Pancreas (tissue), 10 donors: ENCODE data around the gene PGM5. TPM values are rescaled to one million over a fixed set of nuclear protein-coding genes. Genes with fewer than 3 reads are reported as not detected.

Source experiments
- ATAC-seq, 4 donors: fragments of 200-7000 bp; cut with Tn5 transposase; one replicate each; pipeline versions ENCODE4 v1.8.0 to v1.9.1; 2020; ENCODE audit warnings: mild to moderate bottlenecking in 4 of 4, moderate library complexity in 4 of 4
- DNase-seq, 6 donors: peaks; one replicate each; pipeline ENCODE4 v3.0.0-alpha.2; 2020
- FAIRE-seq: peaks from 2 replicates; lab custom pipeline; 2012; peaks lifted over from hg19 to GRCh38; lab: Jason Lieb, UNC
- H3K27ac ChIP-seq, 4 donors: fragments of 200-600 bp; sonication (generic); 1 replicate in 3 of 4; 2 replicates in 1 of 4; pipeline versions ENCODE4 v1.5.0 to v1.8.0; 2020
- H3K27me3 ChIP-seq, 4 donors: fragments of 200-600 bp; one replicate each; pipeline ENCODE4 v1.8.0; 2021
- H3K36me3 ChIP-seq, 3 donors: fragments of 200-600 bp; sonication (generic) in 1 of 3; one replicate each; pipeline versions ENCODE4 v1.5.0 to v1.8.0; 2020 to 2021
- H3K4me1 ChIP-seq, 3 donors: fragments of 200-600 bp; one replicate each; pipeline ENCODE4 v1.8.0; 2021
- H3K4me3 ChIP-seq, 4 donors: fragments of 200-600 bp; sonication (generic) in 2 of 4; one replicate each; pipeline versions ENCODE4 v1.5.0 to v1.8.0; 2020 to 2021
- H3K9me3 ChIP-seq, 4 donors: fragments of 200-600 bp; one replicate each; pipeline ENCODE4 v1.8.0; 2021
- CTCF ChIP-seq, 4 donors: fragments of 200-600 bp; sonication (generic) in 3 of 4; IDR thresholded peaks; one replicate each; pipeline versions ENCODE4 v1.5.0 to v1.8.0; 2021; ENCODE audit warnings: antibody characterized with exemption in 4 of 4
- WGBS, 2 donors: extraction: QIAGEN DNeasy Blood & Tissue Kit; methylation state at CpG; one replicate each; pipeline ENCODE4 v1.1.7; 2013; 5-methylcytosine and 5-hydroxymethylcytosine counted together
- intact Hi-C, 3 donors: fragments of 100-400 bp; cut with DNase I; formaldehyde crosslinking; loops; one replicate each; pipeline versions ENCODE4 v1.11.1 to v1.14.2; 2022
- polyA plus RNA-seq, 2 donors: library from polyadenylated mRNA; stranded (reverse); fragments of 200-250 nt; gene quantifications; one replicate each; pipeline ENCODE4 v1.2.3, GENCODE V29; 2013
- total RNA-seq, 6 donors: library from RNA; stranded (reverse); fragmentation: NEBNext Ultra II Directional in 4 of 6; extraction: Animal tissue kit (Norgen Biotek cat#: 25700) in 4 of 6; gene quantifications; one replicate each; pipeline versions ENCODE4 v1.2.1 to v1.2.4, GENCODE V29; 2021 to 2023
- donor health status: healthy with polysubstance abuse.
- donor health status: DM: no; HTN: no; CAD: no; lungs with moderate emphysema.
- donor health status: DM: no; HTN: no; CAD: no.
- donor health status: control.
- donor health status: control.
- donor health status: Bipolar disorder and iron deficiency.
- donor health status: DM: yes; HTN: yes; CAD: no.
- donor health status: DM: no; HTN: no; CAD: no.
- donor health status: DM: no; HTN: no; CAD: no.
- donor health status: DM: yes; HTN: yes; CAD: no.

The PGM5 gene
- total and polyA plus RNA-seq, 8 donors: 1.9 to 4.6 (median 2.3) TPM

GRCh38 chr9:68546596-68547390 lies 190.4 kb downstream of the PGM5 start:
- DNase-seq (no peak), FAIRE-seq (no peak), ATAC-seq (peak in 3 of 4 donors; percentile 34 to 80 (median 79))
- no peaks in the 10 kb centered on the region for H3K36me3 ChIP-seq
- no peaks in the 10 kb centered on the region for H3K9me3 ChIP-seq
- no peaks in the 10 kb centered on the region for H3K4me1 ChIP-seq
- intact Hi-C loops: no loop called here
- H3K4me3 ChIP-seq: no peak overlapping the region
- 76 to 79% methylated on average over 6 of the region's 6 CpGs for WGBS, 2 donors
- peak overlapping the region in 2 of 4 donors; percentile 38 to 41 for H3K27ac ChIP-seq
- H3K27me3 ChIP-seq: no peaks in the 10 kb centered on the region
- TF ChIP-seq CTCF (IDR thresholded peaks at IDR 0.05): no peak

GRCh38 chr9:68547417-68547816 lies 191.0 kb downstream of the PGM5 start:
- FAIRE-seq (no peak), DNase-seq (no peak), ATAC-seq (peak in 2 of 4 donors; percentile 33 to 54)
- peak overlapping the region in 1 of 4 donors; percentile 41 for H3K27ac ChIP-seq
- no peaks in the 10 kb centered on the region for H3K4me1 ChIP-seq
- no peaks in the 10 kb centered on the region for H3K27me3 ChIP-seq
- no peak for TF ChIP-seq CTCF (IDR thresholded peaks at IDR 0.05)
- no peaks in the 10 kb centered on the region for H3K36me3 ChIP-seq
- intact Hi-C loops: no loop called here
- H3K4me3 ChIP-seq: no peak overlapping the region
- H3K9me3 ChIP-seq: no peaks in the 10 kb centered on the region

GRCh38 chr9:68548241-68548640 lies 191.8 kb downstream of the PGM5 start:
- H3K27ac ChIP-seq: peak overlapping the region in 1 of 4 donors; percentile 41
- no peaks in the 10 kb centered on the region for H3K27me3 ChIP-seq
- intact Hi-C loops: no loop called here
- FAIRE-seq (no peak), ATAC-seq (no peak), DNase-seq (no peak)
- no peaks in the 10 kb centered on the region for H3K4me1 ChIP-seq
- no peaks in the 10 kb centered on the region for H3K36me3 ChIP-seq
- TF ChIP-seq CTCF (IDR thresholded peaks at IDR 0.05): no peak
- 44 to 48% methylated on average over 3 of the region's 3 CpGs for WGBS, 2 donors
- H3K4me3 ChIP-seq: no peak overlapping the region
- no peaks in the 10 kb centered on the region for H3K9me3 ChIP-seq

- intact Hi-C loops: no loop called here
- H3K36me3 ChIP-seq: no peaks in the 10 kb centered on the region
- no peaks in the 10 kb centered on the region for H3K4me1 ChIP-seq
- no peak overlapping the region for H3K4me3 ChIP-seq
- H3K27ac ChIP-seq: no peak overlapping the region
- ATAC-seq: peak; percentile 74 to 92 (median 82)
- peak in 1 of 6 donors; percentile 49 for DNase-seq
- H3K27me3 ChIP-seq: no peaks in the 10 kb centered on the region
- 10 to 12% methylated on average over 4 of the region's 4 CpGs for WGBS, 2 donors
- FAIRE-seq: no peak
- H3K9me3 ChIP-seq: no peaks in the 10 kb centered on the region
- TF ChIP-seq CTCF (IDR thresholded peaks at IDR 0.05): no peak
These were observed 194.8 kb downstream of the PGM5 start for GRCh38 chr9:68551191-68551590.
